ENCODE measurements around the gene PLEKHS1.

The PLEKHS1 gene

DNA sequence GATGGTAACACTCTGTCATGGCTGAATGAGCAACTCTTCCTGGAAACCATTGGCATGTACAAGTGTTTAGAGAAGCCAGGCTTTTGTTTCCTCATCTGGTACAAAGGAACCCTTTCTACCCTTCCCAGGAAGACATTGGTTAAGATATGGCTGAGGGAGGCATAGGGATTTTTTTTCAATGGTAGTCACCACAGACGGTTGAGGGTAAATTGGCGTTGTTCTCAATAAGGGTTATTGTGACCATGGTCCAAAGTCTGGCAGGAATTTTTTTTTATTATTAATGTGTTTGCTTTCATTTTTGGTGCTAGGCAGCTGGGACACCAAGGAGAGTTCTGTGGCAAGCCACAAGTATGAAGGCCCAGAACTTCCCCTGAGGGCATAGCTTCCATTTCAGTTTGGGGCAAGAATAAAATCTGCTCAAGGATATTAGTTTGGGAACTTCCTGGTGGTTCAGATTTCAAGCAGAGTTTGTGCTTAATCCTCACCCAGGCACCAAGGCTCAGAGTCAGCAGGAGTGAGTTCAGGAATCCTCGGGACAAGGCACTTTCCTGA lies at the start of gene PLEKHS1:
TSS of gene PLEKHS1 (plus strand) at position 502 of the 552 bp plus-strand sequence. CDS start 3,596 bp downstream, outside the sequence.
- DNase-seq (ENCODE audit: low read depth) = no peak

DNA sequence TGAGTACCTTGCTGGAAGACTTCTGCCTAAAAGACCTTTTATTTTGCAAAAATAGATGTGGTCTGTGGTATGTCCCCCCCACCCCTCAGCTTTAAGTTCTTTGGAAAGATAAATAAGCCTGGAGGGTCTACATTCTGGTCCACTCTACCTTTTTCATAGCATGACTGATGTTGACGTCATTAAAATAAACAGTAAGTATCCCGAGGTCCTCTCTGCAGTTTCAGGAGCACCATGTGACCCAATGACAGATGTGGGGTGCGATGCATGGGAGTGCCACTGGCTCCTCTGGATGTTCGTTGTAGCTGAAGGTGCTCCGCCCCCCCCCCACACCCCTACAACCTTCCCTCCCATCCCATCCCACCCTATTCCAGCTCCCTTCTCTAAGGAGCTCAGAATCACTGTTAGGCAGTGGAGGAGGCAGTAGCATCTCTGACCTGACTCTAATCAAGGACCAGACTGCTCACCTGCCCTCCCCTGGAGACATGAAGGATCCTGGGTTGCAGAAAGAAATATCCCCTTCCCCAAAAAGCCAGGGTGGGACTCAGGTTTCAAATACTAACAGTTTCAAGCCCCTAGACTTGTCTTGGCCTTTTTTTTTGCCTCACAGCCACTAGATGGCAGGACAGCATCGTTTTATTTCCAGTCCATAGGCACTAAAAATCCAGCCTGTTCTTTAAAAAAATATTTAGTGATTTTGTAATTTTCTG lies 46.7 kb upstream of the PLEKHS1 start:
- DNase-seq (ENCODE audit: low read depth) = peak; percentile 42

DNA sequence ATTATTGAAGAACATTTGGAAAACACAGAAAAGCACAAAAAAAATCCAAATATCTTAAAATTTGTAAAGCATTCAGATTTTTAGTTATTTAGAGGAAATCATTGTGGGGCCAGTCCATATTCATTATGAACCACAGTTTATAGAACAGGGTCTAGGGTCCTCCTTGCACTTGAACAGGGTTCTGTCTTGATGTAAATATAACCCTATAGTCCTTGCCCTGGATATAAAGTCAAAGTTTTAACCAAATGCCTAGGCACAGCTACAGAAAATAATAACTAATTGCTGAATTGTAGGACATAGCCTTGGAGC lies 46.2 kb upstream of the PLEKHS1 start:
- DNase-seq (ENCODE audit: low read depth) = no peak

DNA sequence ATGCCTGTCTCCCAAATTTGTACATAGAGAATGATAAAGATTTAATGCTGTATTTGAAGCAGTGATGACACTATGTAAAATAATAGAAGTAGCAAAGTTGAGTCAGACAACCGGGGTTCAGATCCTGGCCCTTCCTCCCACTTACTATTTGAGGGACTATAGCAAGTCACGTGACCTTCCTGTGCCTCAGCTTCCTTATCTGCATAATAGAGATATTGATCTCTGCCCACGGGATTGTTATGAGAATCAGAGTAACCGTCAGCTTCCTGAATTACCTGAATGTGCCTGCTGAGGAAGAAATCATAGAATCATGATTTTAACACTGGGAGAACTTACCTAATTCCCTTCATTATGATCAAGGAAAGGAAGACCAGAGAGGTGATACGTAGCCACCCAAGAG lies 44.9 kb upstream of the PLEKHS1 start:
- DNase-seq (ENCODE audit: low read depth) = no peak

DNA sequence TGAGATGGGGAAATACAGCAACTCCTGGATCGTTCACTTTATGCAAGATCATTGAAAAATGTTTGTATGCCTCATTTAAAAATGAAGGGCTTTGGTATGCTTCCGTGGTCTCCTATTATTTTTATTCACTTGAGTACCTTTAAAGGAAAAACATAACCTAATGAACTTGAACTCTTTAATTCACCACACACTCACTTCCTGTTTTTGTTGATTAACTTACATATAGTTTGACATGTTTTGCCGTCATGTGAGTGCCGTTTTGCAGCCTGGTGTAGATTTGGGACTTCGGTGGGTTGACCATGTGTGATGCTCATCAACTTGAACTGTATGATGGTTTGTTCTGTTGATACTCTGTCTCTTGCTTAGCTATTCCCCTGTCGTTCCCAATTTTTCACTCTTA lies 42.8 kb upstream of the PLEKHS1 start:
- no peak for DNase-seq (ENCODE audit: low read depth)

DNA sequence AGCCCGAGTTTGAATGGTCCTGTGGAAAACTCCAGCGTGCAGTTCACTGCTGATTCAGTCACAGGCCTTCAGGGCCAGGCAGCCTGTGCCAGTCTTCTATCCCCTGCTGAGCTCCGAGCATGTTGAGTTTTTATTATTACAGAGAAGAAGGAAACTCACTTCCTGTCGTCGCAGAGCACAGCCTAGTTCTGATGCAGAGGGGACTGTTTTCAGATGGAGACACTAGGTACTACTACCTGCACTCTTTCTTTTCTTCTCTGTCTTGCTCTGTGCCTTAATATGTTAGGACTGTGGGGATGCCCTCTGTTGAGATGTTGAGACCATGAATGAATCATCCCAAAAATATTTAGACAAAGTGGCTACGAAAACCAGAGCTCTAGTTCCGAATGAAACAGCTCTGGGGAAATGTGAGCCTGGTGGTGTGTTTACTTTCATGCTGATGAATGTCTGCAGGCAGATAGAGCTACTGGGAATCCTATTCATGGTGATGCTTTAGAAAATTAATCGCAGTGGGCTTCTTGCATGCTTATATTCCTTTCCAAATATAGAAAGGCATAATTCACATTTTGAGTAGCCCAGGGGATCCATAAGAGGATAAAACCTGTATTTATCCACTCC lies 42.2 kb upstream of the PLEKHS1 start:
- DNase-seq (ENCODE audit: low read depth) = peak; percentile 80

DNA sequence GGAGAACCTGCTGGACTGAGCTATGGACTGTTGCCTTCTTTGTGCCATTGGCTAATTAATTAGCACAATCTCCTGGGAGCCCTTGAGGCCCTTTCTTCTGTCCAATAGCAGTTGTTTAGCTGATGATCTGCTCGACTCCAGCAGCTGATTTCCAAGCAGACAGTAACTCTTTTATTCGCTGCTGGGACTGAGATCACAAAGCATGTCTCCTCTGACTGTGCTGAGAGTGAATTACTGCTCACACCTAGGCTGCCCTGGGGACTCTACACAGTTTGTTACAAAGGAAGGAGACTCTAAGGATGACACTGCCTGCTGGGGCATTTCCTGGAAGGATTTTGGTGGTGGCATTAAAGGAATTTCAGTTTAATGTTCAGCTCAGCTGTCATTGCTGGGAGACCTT lies 40.3 kb upstream of the PLEKHS1 start:
- DNase-seq (ENCODE audit: low read depth) = no peak

DNA sequence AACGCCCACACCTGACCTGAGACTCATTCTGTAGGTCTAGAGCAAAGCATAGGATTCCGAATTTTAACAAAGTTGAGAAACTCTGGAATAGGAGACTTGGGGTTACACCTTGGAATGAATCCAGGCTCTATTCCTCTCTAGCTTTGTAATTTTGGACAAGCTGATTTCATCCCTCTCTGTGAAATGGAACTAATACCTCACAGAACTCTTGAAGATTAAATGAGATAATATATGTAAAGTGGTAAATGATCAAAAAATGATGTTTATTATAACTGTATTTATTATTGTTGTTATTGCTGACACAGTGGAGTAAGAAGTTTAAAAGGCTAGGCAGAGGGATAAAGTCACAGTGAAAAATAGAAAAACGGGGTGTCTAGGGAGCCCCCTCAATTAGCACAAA lies 39.5 kb upstream of the PLEKHS1 start:
- no peak for DNase-seq (ENCODE audit: low read depth)

DNA sequence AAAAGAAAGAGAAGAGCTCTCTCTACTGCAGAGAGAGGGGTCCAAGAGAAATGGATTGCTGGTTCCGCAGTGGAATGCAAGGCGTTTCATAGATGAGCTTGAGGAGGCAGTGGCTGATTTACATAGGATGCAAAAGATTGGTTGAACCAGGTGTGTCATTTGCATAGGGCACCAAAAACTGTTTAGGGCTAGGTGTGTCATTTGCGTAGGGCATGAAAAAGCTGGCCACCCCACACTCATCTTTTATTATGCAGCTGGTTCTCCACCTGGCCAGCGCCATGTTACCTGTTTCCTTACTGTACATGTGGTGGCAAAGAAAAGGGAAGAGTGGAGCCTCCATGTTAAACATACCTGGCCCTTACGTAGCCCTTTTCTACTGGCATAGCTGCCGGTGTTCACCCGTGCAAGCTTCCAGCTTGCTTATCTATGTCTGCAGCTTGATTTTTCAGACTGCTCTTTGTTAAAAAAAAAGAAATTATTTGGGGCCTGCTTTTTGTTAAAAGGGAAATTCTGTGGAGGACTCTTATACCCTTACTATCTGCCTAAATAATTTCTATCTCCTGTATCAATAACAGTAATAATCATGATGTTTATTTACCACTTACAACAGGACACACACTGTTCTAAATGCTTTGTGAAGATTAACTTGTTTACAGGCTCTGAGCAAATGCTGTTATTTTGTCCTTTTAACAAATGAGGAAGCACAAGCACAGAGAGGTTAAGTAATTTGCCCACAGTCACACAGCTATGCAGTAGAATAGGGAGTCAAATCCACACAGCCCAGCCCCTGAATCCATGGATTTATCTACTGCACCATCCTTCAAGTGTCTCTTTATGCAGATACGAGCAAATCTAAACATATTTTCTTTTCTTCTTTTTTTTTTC lies 38.5 kb upstream of the PLEKHS1 start:
- DNase-seq (ENCODE audit: low read depth) = no peak

DNA sequence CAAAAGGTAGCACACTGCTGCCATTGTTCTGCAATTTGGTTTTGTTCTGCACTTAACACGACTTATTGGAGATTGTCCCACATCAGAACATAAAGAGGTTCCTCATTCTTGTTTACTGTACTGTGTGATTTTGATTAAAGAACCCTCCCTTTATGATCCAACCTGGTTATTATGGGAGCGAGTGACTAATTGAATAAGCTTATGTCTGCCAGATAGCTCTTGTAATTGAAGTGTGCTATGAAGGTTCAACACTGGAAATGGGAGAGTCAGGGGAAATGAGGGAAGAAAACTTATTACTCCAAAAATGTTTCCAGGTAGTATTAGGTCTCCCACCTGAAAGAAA lies 37.9 kb upstream of the PLEKHS1 start:
- no peak for DNase-seq (ENCODE audit: low read depth)

DNA sequence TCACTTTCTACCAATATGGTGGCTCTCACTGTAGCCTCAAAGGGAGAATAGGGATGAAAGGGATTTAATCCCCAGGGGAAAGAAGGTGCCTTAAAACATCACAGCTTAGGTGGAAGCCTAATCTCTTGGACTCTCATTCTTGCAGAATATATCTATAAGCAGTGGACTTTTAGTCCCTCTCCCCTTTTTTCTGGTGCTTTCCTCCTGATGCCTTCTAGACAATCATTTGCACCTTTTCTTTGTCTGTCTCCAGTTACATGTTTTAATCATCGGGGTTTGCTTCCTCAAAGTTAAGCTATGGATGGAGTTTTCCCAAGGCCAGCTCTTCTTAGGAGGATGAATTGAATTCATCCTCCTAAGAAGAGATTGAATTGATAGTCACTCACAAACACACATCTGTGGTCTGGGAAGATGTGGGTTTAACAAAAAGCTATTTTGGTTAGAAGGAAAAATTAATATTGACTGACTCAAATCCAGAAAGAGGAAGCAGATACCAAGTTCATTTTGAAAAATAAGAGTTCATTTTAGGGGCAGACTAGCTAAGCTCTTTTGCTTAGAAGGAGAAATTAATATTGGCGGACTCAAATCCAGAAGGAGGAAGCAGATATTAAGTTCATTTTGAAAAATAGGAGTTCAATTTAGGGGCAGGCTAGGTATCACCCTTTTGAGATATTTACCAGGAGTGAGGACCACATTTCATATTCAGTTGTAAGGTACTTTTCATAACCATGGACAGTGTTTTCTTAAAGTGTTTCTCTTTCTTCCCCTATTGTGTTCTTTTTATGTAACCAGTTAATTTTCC lies 35.2 kb upstream of the PLEKHS1 start:
- DNase-seq (ENCODE audit: low read depth) = no peak

DNA sequence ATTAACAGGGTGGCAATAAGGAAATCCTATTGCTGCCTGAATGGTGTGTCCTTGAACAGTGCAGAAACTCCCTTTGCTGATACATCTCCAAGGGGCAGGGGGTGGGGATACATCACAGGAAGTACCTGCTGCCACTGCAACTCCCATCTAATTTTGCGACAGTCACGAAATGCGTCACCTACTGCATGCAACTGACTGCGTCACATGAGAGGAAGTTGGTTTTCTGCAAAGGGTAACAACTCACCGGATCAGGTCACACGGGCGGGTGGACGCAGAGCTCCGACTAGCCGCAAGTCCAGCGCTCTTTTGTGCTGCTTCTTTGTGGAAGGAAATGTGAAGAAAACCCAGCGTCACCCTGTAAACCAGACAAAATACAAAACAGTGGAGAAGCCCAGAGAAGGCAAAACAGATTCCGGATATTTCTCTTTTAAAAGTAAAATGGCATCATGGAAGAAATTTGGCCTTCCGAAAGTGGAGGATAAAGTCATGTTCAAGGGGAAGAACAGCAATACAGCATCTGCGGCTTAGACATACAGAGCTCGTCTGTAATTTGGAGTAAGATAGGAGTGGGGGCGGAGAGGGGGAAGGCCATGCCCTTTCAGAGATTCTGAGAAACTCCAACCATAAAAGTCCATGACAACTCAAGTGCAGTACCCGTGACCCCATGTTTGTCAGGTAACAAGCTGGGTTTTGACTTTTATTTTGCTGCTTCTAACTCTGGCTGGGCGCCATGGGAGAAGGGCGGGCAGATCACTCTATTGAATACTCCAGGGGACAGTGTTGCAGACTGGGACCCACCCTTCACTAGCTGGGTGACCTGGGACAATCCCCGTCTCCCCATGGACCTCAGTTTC lies 32.3 kb upstream of the PLEKHS1 start:
- DNase-seq (ENCODE audit: low read depth) = no peak

DNA sequence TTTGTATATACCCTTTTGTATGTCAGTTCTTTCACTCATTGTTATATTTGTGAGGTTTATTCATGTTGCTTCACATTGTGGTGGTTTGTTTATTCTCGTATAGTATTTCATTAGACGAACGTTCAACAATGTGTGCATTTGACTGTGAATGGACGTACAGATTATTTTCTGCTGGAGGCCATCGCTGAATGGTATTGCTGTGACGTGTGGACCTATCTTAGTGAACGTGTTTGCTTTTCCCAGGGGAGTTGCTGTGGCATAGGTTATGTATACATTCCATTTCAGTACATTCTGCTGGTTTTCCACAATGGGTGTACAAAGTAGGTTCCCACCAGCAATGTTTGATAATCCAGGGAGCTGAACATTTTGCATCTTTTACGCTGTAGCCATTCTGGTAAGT lies 31.1 kb upstream of the PLEKHS1 start:
- DNase-seq (ENCODE audit: low read depth) = no peak

DNA sequence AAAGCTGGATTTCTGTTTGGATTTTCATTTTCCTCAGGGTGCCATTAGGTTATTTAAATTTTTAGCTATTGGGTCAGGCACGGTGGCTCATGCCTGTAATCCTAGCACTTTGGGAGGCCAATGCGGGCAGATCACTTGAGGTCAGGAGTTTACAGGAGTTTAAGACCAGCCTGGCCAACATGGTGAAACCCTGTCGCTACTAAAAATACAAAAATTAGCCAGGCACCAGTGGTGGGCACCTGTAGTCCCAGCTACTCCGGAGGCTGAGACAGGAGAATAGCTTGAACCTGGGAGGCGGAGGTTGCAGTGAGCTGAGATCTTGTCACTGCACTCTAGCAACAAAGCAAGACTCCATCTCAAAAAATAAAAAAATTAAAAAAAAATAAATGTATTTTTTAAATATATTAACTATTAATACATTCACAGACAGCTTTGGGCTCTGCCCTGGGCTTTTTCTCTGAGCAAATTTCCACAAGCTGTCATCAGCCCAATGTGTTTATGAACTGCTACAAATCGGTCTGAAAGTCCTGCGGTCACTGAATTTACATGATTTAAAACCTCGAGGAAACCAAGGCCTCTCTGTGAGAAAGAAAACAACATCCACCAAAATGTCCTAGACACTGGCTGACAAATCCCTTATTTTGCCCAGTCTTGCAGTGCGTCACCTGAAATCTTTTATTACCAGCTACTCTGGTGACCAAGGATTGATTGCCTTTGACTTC lies 19.2 kb upstream of the PLEKHS1 start:
- DNase-seq (ENCODE audit: low read depth) = no peak

DNA sequence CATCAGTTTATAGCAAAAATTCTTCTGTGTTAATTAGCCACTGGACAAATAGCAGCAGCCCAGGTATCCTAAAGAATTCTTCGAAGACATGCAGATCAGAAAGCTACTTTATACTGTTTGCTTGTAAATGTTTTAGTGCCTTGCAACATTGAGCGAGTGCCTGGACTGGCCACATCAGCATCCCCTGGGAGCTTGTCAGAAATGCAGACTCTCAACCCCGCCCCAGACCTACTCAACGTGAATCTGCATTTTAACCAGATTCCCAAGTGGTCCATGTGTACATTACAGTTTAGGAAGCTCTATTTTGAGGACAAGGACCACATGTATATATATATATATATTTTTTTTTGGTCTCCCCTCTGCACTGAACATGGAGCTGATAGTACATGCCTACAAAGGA lies 18.5 kb upstream of the PLEKHS1 start:
- no peak for DNase-seq (ENCODE audit: low read depth)

DNA sequence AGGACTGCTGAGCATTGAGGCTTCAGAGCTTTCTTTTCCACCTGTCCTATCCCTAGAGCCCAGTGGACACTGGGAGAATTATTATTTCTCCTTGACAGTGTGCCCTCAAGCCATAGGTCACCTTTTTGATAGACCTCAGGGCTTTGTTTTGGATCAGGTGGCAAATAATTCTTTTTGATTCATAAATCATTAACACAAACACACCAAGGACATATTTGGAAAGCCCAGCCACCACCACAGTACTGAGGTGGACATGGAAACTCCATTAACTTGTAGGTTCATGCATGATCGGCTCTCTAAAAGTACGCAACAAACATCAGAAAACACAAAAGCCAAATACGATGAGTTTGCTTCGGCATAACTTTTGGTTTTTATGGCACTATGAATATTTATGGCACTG lies 17.8 kb upstream of the PLEKHS1 start:
- DNase-seq (ENCODE audit: low read depth) = no peak

DNA sequence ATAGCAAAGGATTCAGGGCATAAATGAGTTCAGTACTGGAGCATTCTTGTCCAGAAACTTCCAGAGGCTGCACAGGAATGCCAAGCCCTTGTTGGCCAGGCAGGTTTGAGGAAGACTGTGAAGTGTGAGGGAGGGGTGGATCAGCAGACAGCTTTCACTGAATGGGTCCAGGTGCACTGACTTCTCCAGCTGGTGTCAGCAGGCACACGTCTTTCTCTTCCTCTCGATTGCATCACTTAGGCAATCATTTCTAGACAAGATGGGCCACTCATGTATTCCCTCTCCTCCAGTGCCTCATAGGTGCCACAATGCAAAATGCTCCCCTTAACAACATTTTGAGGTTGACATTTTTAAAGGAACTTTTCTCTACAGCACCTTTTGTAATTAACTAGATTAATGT lies 15.6 kb upstream of the PLEKHS1 start:
- DNase-seq (ENCODE audit: low read depth) = no peak

DNA sequence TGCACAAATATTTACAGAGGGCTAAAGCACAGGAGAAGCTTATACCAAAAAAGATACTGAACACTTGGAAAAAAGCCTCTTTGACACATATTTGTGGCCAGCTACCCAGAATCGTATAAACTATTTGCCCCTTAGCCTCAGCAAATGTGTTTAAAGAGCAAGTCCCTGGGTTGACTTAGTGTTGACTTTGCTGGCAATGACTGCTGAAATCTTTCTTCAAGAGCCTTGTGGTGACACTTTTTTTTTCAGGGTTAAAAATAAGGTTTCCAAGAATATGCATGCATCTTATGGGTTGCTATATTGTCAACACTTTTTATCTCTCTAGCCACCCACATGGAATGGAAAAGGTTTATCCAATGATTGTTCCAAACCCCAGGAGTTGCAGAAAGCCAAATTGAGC lies 14.9 kb upstream of the PLEKHS1 start:
- no peak for DNase-seq (ENCODE audit: low read depth)

DNA sequence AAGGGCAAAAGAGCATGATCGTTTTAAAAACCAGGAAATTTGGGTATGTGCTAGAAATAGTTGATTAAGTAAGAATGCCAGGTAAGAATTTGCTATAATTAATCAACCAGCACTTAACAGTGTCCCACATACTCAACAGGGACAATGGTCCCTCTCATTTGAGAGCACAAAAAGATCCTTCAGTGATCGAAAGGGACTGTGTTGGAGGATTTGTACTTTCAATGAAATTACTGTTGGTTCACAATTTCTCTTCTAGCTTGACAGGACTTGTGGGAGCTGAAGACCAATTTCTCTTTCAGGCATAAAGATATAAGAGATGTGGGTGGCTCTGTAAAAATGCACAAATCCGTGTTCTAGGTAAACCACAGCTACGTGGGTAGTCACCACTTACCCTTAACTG lies 12.5 kb upstream of the PLEKHS1 start:
- DNase-seq (ENCODE audit: low read depth) = no peak

DNA sequence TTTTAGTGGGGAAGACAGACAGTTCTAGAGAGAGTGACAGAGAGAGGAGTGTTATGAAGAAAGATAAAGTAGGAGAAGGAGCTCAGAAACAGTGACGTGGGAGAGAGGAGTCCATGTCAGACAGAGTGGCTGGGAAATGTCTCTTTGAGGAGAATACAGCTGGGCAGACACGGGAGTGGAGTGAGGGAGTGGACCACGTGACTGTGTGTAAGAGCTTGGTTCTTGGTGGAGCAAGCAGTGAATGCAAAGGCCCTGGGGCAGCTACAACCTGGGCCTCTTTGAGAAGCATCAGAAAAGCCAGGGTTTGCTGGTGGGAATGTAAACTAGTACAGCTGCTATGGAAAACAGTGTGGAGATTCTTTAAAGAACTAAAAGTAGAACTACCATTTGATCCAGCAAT lies 11.9 kb upstream of the PLEKHS1 start:
- no peak for DNase-seq (ENCODE audit: low read depth)

DNA sequence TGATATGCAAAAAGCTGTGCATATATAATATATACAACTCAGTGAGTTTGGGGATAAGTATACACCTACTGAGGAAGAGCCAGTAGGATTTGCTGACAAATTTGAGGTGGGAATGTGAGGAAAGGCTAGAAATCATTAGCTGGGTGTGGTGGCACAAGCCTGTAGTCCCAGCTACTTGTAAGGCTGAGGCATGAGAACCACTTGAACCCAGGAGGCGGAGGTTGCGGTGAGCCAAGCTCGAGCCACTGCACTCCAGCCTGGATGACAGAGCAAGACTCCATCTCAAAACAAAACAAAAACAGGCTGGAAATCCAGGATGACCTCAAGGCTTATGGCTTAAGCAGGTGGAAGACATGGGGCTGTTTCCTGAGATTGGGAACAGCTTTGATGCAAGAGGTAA lies 10.6 kb upstream of the PLEKHS1 start:
- DNase-seq (ENCODE audit: low read depth) = no peak

All from amniotic epithelial cell (primary cell).